Measurements from ENCODE around the gene RARA.

GRCh38 chr17:40402668-40403067 lies 93.7 kb downstream of the RARA start:
- TF ChIP-seq CTCF (IDR thresholded peaks at IDR 0.05; ENCODE audit: insufficient read depth, low read depth, low read length) (no peak), EZH2 (IDR thresholded peaks at IDR 0.05; ENCODE audit: insufficient read depth, low read length) (no peak)
